ENCODE measurements around the gene MYH14.
"Not testable (repeated sequence)": the region's sequence is repeated elsewhere in the genome, so short reads cannot be mapped to it uniquely, and the experiment has no call there.

MYH14 gene

GRCh38 chr19:50228153-50228552 lies 24.7 kb downstream of the MYH14 start:
- DNase-seq = not testable (repeated sequence)

- no peak for DNase-seq
Observed at GRCh38 chr19:50230379-50231351, 27.2 kb downstream of the MYH14 start.

GRCh38 chr19:50231417-50231816 lies 28.0 kb downstream of the MYH14 start:
- not testable (repeated sequence) for DNase-seq

GRCh38 chr19:50231821-50232220 lies 28.4 kb downstream of the MYH14 start:
- no peak for DNase-seq

GRCh38 chr19:50232600-50232999 lies 29.2 kb downstream of the MYH14 start:
- DNase-seq = no peak

- DNase-seq = no peak
Observed at GRCh38 chr19:50233308-50233910, 30.0 kb downstream of the MYH14 start.

- DNase-seq = not testable (repeated sequence)
Observed at GRCh38 chr19:50237493-50237892, 34.1 kb downstream of the MYH14 start.

- DNase-seq = no peak
Observed at GRCh38 chr19:50238043-50238442, 34.6 kb downstream of the MYH14 start.

GRCh38 chr19:50239921-50240590 lies 36.6 kb downstream of the MYH14 start:
- no peak for DNase-seq

GRCh38 chr19:50242581-50242980 lies 39.2 kb downstream of the MYH14 start:
- no peak for DNase-seq

GRCh38 chr19:50244695-50245094 lies 41.3 kb downstream of the MYH14 start:
- DNase-seq = no peak

- DNase-seq = no peak
Observed at GRCh38 chr19:50248413-50248812, 45.0 kb downstream of the MYH14 start.

- DNase-seq = no peak
Observed at GRCh38 chr19:50248826-50249225, 45.4 kb downstream of the MYH14 start.

GRCh38 chr19:50249636-50250035 lies 46.2 kb downstream of the MYH14 start:
- no peak for DNase-seq

- no peak for DNase-seq
Observed at GRCh38 chr19:50250450-50251136, 47.2 kb downstream of the MYH14 start.

- DNase-seq = no peak
Observed at GRCh38 chr19:50252111-50252886, 48.9 kb downstream of the MYH14 start.

GRCh38 chr19:50252887-50253268 lies 49.5 kb downstream of the MYH14 start:
- no peak for DNase-seq

GRCh38 chr19:50255115-50255514 lies 51.7 kb downstream of the MYH14 start:
- no peak for DNase-seq

- no peak for DNase-seq
Observed at GRCh38 chr19:50257141-50257540, 53.7 kb downstream of the MYH14 start.

GRCh38 chr19:50258918-50259372 lies 55.5 kb downstream of the MYH14 start:
- DNase-seq = no peak

- no peak for DNase-seq
Observed at GRCh38 chr19:50261446-50261970, 58.1 kb downstream of the MYH14 start.

- DNase-seq = no peak
Observed at GRCh38 chr19:50263176-50263575, 59.8 kb downstream of the MYH14 start.

Data from cortex of kidney (tissue), 1 donor.